ENCODE results near the gene SDR42E2. TPM values are rescaled to one million over a fixed set of nuclear protein-coding genes. Genes with fewer than 3 reads are reported as not detected.

SDR42E2 gene
- total RNA-seq, 2 donors from 2014 or later = 0.66 TPM; not detected in 1

DNA sequence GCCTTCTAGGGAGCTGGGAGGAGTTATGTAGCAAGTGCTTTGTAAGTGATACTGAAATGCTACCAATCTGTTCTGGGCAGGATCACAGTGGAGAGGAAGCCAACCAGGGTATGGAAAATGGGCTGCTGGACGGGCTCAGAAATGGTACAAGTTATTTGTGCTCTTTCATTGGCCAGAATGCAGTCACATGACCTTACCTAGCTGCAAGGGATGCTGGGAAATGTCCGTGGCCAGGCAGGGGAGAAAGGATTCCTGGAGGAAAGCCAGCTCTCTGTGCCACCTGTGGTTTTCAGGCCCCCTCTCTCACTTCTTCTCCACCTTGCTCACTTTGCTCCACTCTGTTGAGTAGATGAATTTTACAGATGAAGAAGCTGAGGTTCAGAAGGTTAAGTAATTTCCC is 48.5 kb downstream of the SDR42E2 start:
- intact Hi-C loops (cut with DNase I) = no loop called here
- Histone ChIP-seq H3K9me3 (no peaks in the 10 kb centered on the region), H3K4me1 (peaks cover 33% of the 10 kb centered on the region), H3K4me3 (no peak overlapping the region), H3K27me3 (no peaks in the 10 kb centered on the region), H3K36me3 (replicated peaks in 1 of 2; ENCODE audit: insufficient read depth in 1 of 2, low read depth in 2 of 2) (no peaks in the 10 kb centered on the region), H3K27ac (no peak overlapping the region)
- TF ChIP-seq CTCF (IDR thresholded peaks at IDR 0.05) (no peak), POLR2A (IDR thresholded peaks at IDR 0.05) (no peak)
- ATAC-seq (no peak), DNase-seq (no peak)
- WGBS, 2 donors = 68 to 79% methylated on average over 2 of the region's 2 CpGs

GRCh38 chr16:22213236-22213635 is 50.9 kb downstream of the SDR42E2 start:
- WGBS, 2 donors = 77 to 80% methylated on average over 4 of the region's 4 CpGs
- intact Hi-C loops (cut with DNase I) = no loop called here

GRCh38 chr16:22213801-22214200 is 51.5 kb downstream of the SDR42E2 start:
- DNase-seq = no peak
- Histone ChIP-seq H3K27me3 (no peaks in the 10 kb centered on the region), H3K4me1 (peaks cover 24% of the 10 kb centered on the region), H3K27ac (no peak overlapping the region), H3K36me3 (replicated peaks in 1 of 2; ENCODE audit: insufficient read depth in 1 of 2, low read depth in 2 of 2) (no peaks in the 10 kb centered on the region), H3K9me3 (no peaks in the 10 kb centered on the region), H3K4me3 (no peak overlapping the region)
- intact Hi-C loops (cut with DNase I) = no loop called here
- 98% methylated on average over 3 of the region's 3 CpGs for WGBS, 2 donors
- no peak for ATAC-seq
- TF ChIP-seq CTCF (IDR thresholded peaks at IDR 0.05) = no peak

More at GRCh38 chr16:22213236-22213635, 50.9 kb downstream of the SDR42E2 start:
- ATAC-seq (no peak), DNase-seq (no peak)
- Histone ChIP-seq H3K27ac (no peak overlapping the region), H3K4me1 (peaks cover 30% of the 10 kb centered on the region), H3K27me3 (no peaks in the 10 kb centered on the region), H3K36me3 (replicated peaks in 1 of 2; ENCODE audit: insufficient read depth in 1 of 2, low read depth in 2 of 2) (no peaks in the 10 kb centered on the region), H3K9me3 (no peaks in the 10 kb centered on the region), H3K4me3 (no peak overlapping the region)
- TF ChIP-seq CTCF (IDR thresholded peaks at IDR 0.05) = no peak
- TF ChIP-seq POLR2A (IDR thresholded peaks at IDR 0.05) = no peak

- no peaks in the 10 kb centered on the region for H3K9me3 ChIP-seq
- no peak overlapping the region for H3K27ac ChIP-seq
- no peaks in the 10 kb centered on the region for H3K36me3 ChIP-seq (replicated peaks in 1 of 2; ENCODE audit: insufficient read depth in 1 of 2, low read depth in 2 of 2)
- no peaks in the 10 kb centered on the region for H3K27me3 ChIP-seq
- no peak for TF ChIP-seq CTCF (IDR thresholded peaks at IDR 0.05)
- TF ChIP-seq POLR2A (IDR thresholded peaks at IDR 0.05) = no peak
- WGBS, 2 donors = 97 to 100% methylated on average over 2 of the region's 2 CpGs
- H3K4me1 ChIP-seq = peaks cover 19% of the 10 kb centered on the region
- no peak overlapping the region for H3K4me3 ChIP-seq
- intact Hi-C loops (cut with DNase I) = no loop called here
- ATAC-seq (no peak), DNase-seq (no peak)
Observed at GRCh38 chr16:22214402-22214801, 52.1 kb downstream of the SDR42E2 start.

DNA sequence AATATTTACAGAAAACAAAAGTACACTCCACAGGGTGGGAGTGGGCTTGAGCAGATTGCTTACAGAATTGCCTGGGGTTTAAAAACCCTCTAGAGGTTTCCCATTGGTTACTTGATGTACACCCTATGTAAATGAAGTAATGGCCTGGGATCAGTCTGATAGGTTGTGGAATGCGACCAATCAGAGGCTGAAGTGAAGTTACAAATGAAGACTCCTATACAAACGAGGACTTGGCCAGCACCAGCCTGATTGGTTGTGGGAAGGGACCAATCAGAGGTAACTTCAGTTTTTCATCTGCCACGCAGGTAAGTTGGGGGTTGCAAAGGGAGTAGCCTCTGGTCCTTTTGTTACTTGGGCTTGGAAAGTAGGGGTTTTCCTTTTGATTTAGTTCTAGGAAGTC is 52.6 kb downstream of the SDR42E2 start:
- H3K4me3 ChIP-seq = no peak overlapping the region
- no peaks in the 10 kb centered on the region for H3K27me3 ChIP-seq
- intact Hi-C loops (cut with DNase I) = no loop called here
- WGBS, 2 donors = 81 to 94% methylated on average over 3 of the region's 3 CpGs
- H3K27ac ChIP-seq = no peak overlapping the region
- ATAC-seq (no peak), DNase-seq (no peak)
- H3K4me1 ChIP-seq = peaks cover 14% of the 10 kb centered on the region
- H3K36me3 ChIP-seq (replicated peaks in 1 of 2; ENCODE audit: insufficient read depth in 1 of 2, low read depth in 2 of 2) = no peaks in the 10 kb centered on the region
- TF ChIP-seq POLR2A (IDR thresholded peaks at IDR 0.05) (no peak), CTCF (IDR thresholded peaks at IDR 0.05) (no peak)
- no peaks in the 10 kb centered on the region for H3K9me3 ChIP-seq
